K562 (cell line): Measurements from ENCODE around the gene RFC2. TPM values are rescaled to one million over a fixed set of nuclear protein-coding genes. Genes with fewer than 3 reads are reported as not detected.

Source experiments
- ATF7 ChIP-seq: fragments of 450-650 bp; IDR thresholded peaks from 2 replicates; pipeline ENCODE4 v1.7.1; 2014; ENCODE audit warnings: mild to moderate bottlenecking, moderate library complexity
- BCOR ChIP-seq: fragments of 450-650 bp; IDR thresholded peaks from 2 replicates; pipeline ENCODE4 v1.6.1; 2016
- CEBPG ChIP-seq, 3 experiments: fragments of 200-800 bp in 1 of 3; sonication (Bioruptor generic) in 1 of 3; sonication (generic) in 1 of 3; formaldehyde crosslinking in 1 of 3; IDR thresholded peaks in 2 of 3; conservative IDR thresholded peaks in 1 of 3; 2 replicates each; pipeline versions ENCODE4 v1.6.1 to v1.8.0; 2016 to 2022; ENCODE audit warnings: missing compliant biosample characterization in 2 of 3, missing genetic modification characterization in 2 of 3, mild to moderate bottlenecking in 1 of 3, missing genetic modification reagents in 1 of 3
- CEBPZ ChIP-seq: fragments of 150-350 bp; IDR thresholded peaks from 2 replicates; pipeline ENCODE4 v1.6.1; 2014; ENCODE audit warnings: low read depth, mild to moderate bottlenecking, low read length, borderline replicate concordance
- ETS1 ChIP-seq: conservative IDR thresholded peaks from 2 replicates; pipeline ENCODE4 v1.6.1; 2011; ENCODE audit warnings: low read depth, mild to moderate bottlenecking, low read length; ENCODE audit not compliant: control insufficient read depth
- ETS2 ChIP-seq: IDR thresholded peaks from 2 replicates; pipeline ENCODE4 v1.6.1; 2016; ENCODE audit warnings: borderline replicate concordance, missing genetic modification characterization, mild to moderate bottlenecking, moderate library complexity, missing compliant biosample characterization; ENCODE audit not compliant: poor library complexity, severe bottlenecking
- ETV1 ChIP-seq: fragments of 450-650 bp; conservative IDR thresholded peaks from 2 replicates; pipeline ENCODE4 v1.6.1; 2016; ENCODE audit warnings: missing genetic modification characterization, control low read depth, low read depth, missing compliant biosample characterization
- HBP1 ChIP-seq: fragments of 450-650 bp; formaldehyde crosslinking; IDR thresholded peaks from 2 replicates; pipeline ENCODE4 v1.4.0; 2022; ENCODE audit warnings: missing genetic modification characterization
- HDAC8 ChIP-seq: fragments of 450-650 bp; IDR thresholded peaks from 2 replicates; pipeline ENCODE4 v1.6.1; 2016; ENCODE audit warnings: mild to moderate bottlenecking, missing genetic modification characterization, moderate library complexity, missing compliant biosample characterization
- HNRNPL ChIP-seq: fragments of 200-400 bp; formaldehyde crosslinking; IDR thresholded peaks from 2 replicates; pipeline ENCODE4 v1.6.1; 2017; ENCODE audit warnings: low read depth, mild to moderate bottlenecking, low read length
- L3MBTL2 ChIP-seq: fragments of 450-650 bp; IDR thresholded peaks from 2 replicates; pipeline ENCODE4 v1.6.1; 2016; ENCODE audit warnings: mild to moderate bottlenecking, moderate library complexity
- MBD2 ChIP-seq: sonication (generic); IDR thresholded peaks from 2 replicates; pipeline ENCODE4 v1.6.1; 2016; ENCODE audit warnings: low read depth, borderline replicate concordance
- MCM3 ChIP-seq: fragments of 450-650 bp; IDR thresholded peaks from 2 replicates; pipeline ENCODE4 v1.6.1; 2016
- MLX ChIP-seq, 2 experiments: fragments of 450-650 bp in 1 of 2; sonication (generic) in 1 of 2; formaldehyde crosslinking; conservative IDR thresholded peaks; 2 replicates each; pipeline versions ENCODE4 v1.4.0 to v1.8.1; 2020 to 2022; ENCODE audit warnings: mild to moderate bottlenecking in 1 of 2, missing genetic modification reagents in 1 of 2
- ZNF12 ChIP-seq: sonication (generic); formaldehyde crosslinking; IDR thresholded peaks from 2 replicates; pipeline ENCODE4 v1.4.0; 2020; ENCODE audit warnings: mild to moderate bottlenecking, missing genetic modification reagents
- ZNF140 ChIP-seq: fragments of 250-450 bp; sonication (Bioruptor Pico); IDR thresholded peaks from 2 replicates; pipeline ENCODE4 v1.8.0; 2021; ENCODE audit warnings: moderate library complexity, mild to moderate bottlenecking, inconsistent platforms
- ZNF165 ChIP-seq: fragments of 250-450 bp; sonication (Bioruptor Pico); IDR thresholded peaks from 2 replicates; pipeline ENCODE4 v1.4.0; 2020; ENCODE audit warnings: borderline replicate concordance
- ZNF174 ChIP-seq: fragments of 250-450 bp; sonication (Bioruptor Pico); IDR thresholded peaks from 2 replicates; pipeline ENCODE4 v1.4.0; 2020; ENCODE audit warnings: mild to moderate bottlenecking
- ZNF217 ChIP-seq: sonication (generic); formaldehyde crosslinking; IDR thresholded peaks from 2 replicates; pipeline ENCODE4 v1.8.0; 2022; ENCODE audit warnings: mild to moderate bottlenecking, missing genetic modification reagents
- ZNF551 ChIP-seq: fragments of 250-450 bp; sonication (Bioruptor Pico); IDR thresholded peaks from 2 replicates; pipeline ENCODE4 v1.5.0; 2021; ENCODE audit warnings: mild to moderate bottlenecking, moderate library complexity
- ZNF57 ChIP-seq: fragments of 450-650 bp; formaldehyde crosslinking; IDR thresholded peaks from 2 replicates; pipeline ENCODE4 v1.4.0; 2020; ENCODE audit warnings: mild to moderate bottlenecking, moderate library complexity
- polyA plus RNA-seq, 8 experiments: library from polyadenylated mRNA; depleted of rRNA in 4 of 8; stranded (reverse) in 5 of 8; unstranded in 3 of 8; fragments of >200 nt; fragmentation: Nextera tagmentation in 2 of 8; fragmentation: Illumina TruSeq in 1 of 8; extraction: Ambion mirVana in 2 of 8; extraction: Trizol in 1 of 8; gene quantifications; 2 replicates each; pipeline versions ENCODE4 v1.2.1 to v1.2.3, GENCODE V29; 2011 to 2014; ENCODE audit warnings: inconsistent platforms in 1 of 8, missing spikeins in 1 of 8
- total RNA-seq, 7 experiments: library from RNA; depleted of rRNA in 6 of 7; stranded (reverse); fragments of >200 nt in 6 of 7; fragmentation: Illumina TruSeq in 2 of 7; extraction: Trizol in 2 of 7; gene quantifications; 2 replicates each; pipeline versions ENCODE4 v1.2.1 to v1.2.3, GENCODE V29; 2011 to 2021; ENCODE audit warnings: low replicate concordance in 1 of 7

The RFC2 gene
- total and polyA plus RNA-seq, 9 of the 15 experiments (the other 6 are each of a cell fraction or from before 2014, with no cell fraction given) = 32.5 to 161 (median 102) TPM

GRCh38 chr7:74254129-74254857 is at the start of gene RFC2 (continued):
- TF ChIP-seq ETS1 = peak; percentile 75; the same call in 1 of the 2 replicates
- no peak for TF ChIP-seq ZNF551 (CRISPR knock-in tag)
- peak; percentile 70; the same call in 1 of the 2 replicates for TF ChIP-seq ZNF165 (CRISPR knock-in tag)
- peak; percentile 67; the same call in 1 of the 2 replicates for TF ChIP-seq HBP1 (CRISPR knock-in tag)
- 0 out of 2 replicates have a peak, but pooled peaks have one; percentile 22 for TF ChIP-seq CEBPG (CRISPR knock-in tag; IDR thresholded peaks at IDR 0.05)
- TF ChIP-seq CEBPG (tag; conservative IDR thresholded peaks at IDR 0.05 in 1 of 2, IDR thresholded peaks at IDR 0.05 in 1 of 2) = no peak
- no peak for TF ChIP-seq ZNF140 (CRISPR knock-in tag)
- TF ChIP-seq ETV1 (tag) = peak; percentile 76
- TF ChIP-seq ZNF12 (CRISPR knock-in tag) = no peak; the same call in 1 of the 2 replicates
- TF ChIP-seq ATF7 = peak; percentile 92
- TF ChIP-seq HNRNPL = peak; percentile 92
- peak; percentile 88 for TF ChIP-seq L3MBTL2
- TF ChIP-seq CEBPZ = no peak
- TF ChIP-seq MLX (CRISPR knock-in tag; conservative IDR thresholded peaks at IDR 0.05) = no peak
- no peak for TF ChIP-seq ZNF174 (CRISPR knock-in tag)
- TF ChIP-seq MCM3 = no peak
- TF ChIP-seq ZNF217 (CRISPR knock-in tag) = no peak
- no peak for TF ChIP-seq ETS2 (tag)
- TF ChIP-seq MBD2 = peak; percentile 76; the same call in 1 of the 2 replicates
- TF ChIP-seq BCOR = no peak; the same call in 1 of the 2 replicates
- TF ChIP-seq ZNF57 (CRISPR knock-in tag) = no peak
- no peak for TF ChIP-seq HDAC8 (tag)
